ENCODE data around the gene SFMBT2. TPM values are rescaled to one million over a fixed set of nuclear protein-coding genes. Genes with fewer than 3 reads are reported as not detected.

The SFMBT2 gene
- total RNA-seq, 1 experiment from 2014 or later, result 1.8 TPM

GRCh38 chr10:7377614-7378248 lies 33.1 kb downstream of the SFMBT2 start:
- Histone ChIP-seq H3K4me3 (ENCODE audit: insufficient read depth, low read depth, low read length) (no peak overlapping the region), H3K27me3 (ENCODE audit: control insufficient read depth, insufficient read depth, low read length) (no peaks in the 10 kb centered on the region), H3K36me3 (replicated peaks; ENCODE audit: control insufficient read depth, insufficient read depth, low read length) (no peaks in the 10 kb centered on the region; the same call in 1 of the 2 replicates)
- DNase-seq, result no peak

- Histone ChIP-seq H3K36me3 (replicated peaks; ENCODE audit: control insufficient read depth, insufficient read depth, low read length) (no peaks in the 10 kb centered on the region; the same call in none of the 2 replicates), H3K4me3 (ENCODE audit: insufficient read depth, low read depth, low read length) (no peak overlapping the region), H3K27me3 (ENCODE audit: control insufficient read depth, insufficient read depth, low read length) (no peaks in the 10 kb centered on the region)
- DNase-seq, result no peak
Measured at GRCh38 chr10:7374795-7375194, 36.0 kb downstream of the SFMBT2 start.

- H3K36me3 ChIP-seq (replicated peaks; ENCODE audit: control insufficient read depth, insufficient read depth, low read length), result no peaks in the 10 kb centered on the region; the same call in none of the 2 replicates
- no peak overlapping the region for H3K4me3 ChIP-seq (ENCODE audit: insufficient read depth, low read depth, low read length)
- no peak for DNase-seq
- no peaks in the 10 kb centered on the region for H3K27me3 ChIP-seq (ENCODE audit: control insufficient read depth, insufficient read depth, low read length)
Measured at GRCh38 chr10:7373039-7373438, 37.8 kb downstream of the SFMBT2 start.

GRCh38 chr10:7372504-7372903 lies 38.3 kb downstream of the SFMBT2 start:
- Histone ChIP-seq H3K36me3 (replicated peaks; ENCODE audit: control insufficient read depth, insufficient read depth, low read length) (no peaks in the 10 kb centered on the region; the same call in none of the 2 replicates), H3K4me3 (ENCODE audit: insufficient read depth, low read depth, low read length) (no peak overlapping the region), H3K27me3 (ENCODE audit: control insufficient read depth, insufficient read depth, low read length) (no peaks in the 10 kb centered on the region)
- no peak for DNase-seq

GRCh38 chr10:7370511-7370910 lies 40.3 kb downstream of the SFMBT2 start:
- Histone ChIP-seq H3K4me3 (ENCODE audit: insufficient read depth, low read depth, low read length) (no peak overlapping the region), H3K27me3 (ENCODE audit: control insufficient read depth, insufficient read depth, low read length) (no peaks in the 10 kb centered on the region), H3K36me3 (replicated peaks; ENCODE audit: control insufficient read depth, insufficient read depth, low read length) (no peaks in the 10 kb centered on the region; the same call in none of the 2 replicates)
- DNase-seq, result no peak

DNA sequence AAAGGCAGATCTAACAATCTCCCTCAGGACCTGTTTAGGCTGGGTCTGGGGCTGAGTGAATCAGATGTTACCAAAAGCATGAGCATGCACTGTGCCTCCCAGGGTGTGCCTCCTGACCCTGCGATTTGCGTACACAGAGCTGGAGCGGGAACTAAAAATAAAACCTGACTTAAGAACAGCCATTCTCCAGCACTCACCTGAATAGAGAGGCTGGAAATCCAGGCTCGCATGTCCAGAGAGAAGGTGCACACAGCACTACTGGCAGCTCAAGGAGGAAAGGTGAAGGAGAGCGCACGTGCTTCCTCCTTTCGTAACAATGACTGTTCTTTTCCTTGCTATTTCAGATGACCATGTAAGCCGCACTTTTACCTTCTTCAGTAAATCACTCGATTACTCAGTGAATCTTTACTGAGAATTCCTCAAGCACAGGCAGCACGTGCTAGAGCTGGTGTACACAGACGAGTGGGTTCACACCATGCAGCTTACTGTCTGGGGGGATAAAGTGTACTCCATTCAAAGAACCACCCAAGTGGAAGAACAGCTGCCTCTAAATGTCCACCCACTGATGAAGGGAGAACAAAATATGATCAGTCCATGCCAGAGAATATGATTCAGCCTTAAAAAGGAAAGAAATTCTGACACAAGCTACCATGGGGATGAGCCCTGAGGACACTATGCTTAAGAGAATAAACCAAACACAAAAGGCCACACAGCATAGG lies 45.6 kb downstream of the SFMBT2 start:
- Histone ChIP-seq H3K27me3 (ENCODE audit: control insufficient read depth, insufficient read depth, low read length) (no peaks in the 10 kb centered on the region), H3K4me3 (ENCODE audit: insufficient read depth, low read depth, low read length) (no peak overlapping the region), H3K36me3 (replicated peaks; ENCODE audit: control insufficient read depth, insufficient read depth, low read length) (no peaks in the 10 kb centered on the region; the same call in 1 of the 2 replicates)
- no peak for DNase-seq

DNA sequence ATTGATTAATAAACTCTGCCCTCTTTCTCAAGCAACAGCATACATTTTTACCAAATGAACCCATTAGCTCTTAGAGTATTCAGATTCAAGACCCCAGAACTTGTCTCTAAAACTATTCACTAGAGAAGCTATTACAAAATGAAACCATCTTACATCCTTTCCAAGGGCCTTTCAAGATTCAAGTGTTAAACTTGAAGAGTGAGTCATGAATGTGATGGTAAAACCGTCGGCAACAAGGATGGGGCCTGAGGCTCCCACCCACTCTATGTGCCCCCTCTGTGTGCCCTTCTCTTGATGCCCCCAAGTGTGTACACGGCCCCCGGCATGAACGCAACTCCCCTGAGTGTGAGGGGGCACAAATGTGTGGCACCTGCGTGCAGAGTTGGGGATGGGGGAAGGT lies 46.4 kb downstream of the SFMBT2 start:
- DNase-seq, result no peak
- H3K36me3 ChIP-seq (replicated peaks; ENCODE audit: control insufficient read depth, insufficient read depth, low read length), result no peaks in the 10 kb centered on the region; the same call in 1 of the 2 replicates
- no peak overlapping the region for H3K4me3 ChIP-seq (ENCODE audit: insufficient read depth, low read depth, low read length)
- H3K27me3 ChIP-seq (ENCODE audit: control insufficient read depth, insufficient read depth, low read length), result no peaks in the 10 kb centered on the region

DNA sequence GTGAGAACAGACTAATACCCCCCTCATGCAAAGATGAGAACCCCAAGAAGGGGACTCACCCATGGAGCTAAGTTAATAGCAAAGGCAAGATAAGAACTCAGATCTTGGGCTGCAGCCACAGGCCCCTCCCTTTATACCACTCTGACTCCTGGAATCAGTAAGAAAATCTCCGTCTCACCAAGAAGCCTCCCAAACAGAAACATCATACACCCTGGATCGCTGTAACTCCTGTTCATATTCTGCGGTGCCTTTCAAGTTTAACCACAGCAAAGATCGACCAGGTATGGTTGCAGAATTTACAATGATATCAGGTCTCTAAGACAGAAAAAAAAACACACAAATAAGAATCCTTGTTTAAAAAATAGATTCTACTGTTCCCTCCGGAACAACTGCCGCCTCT lies 47.1 kb downstream of the SFMBT2 start:
- no peaks in the 10 kb centered on the region; the same call in 1 of the 2 replicates for H3K36me3 ChIP-seq (replicated peaks; ENCODE audit: control insufficient read depth, insufficient read depth, low read length)
- H3K4me3 ChIP-seq (ENCODE audit: insufficient read depth, low read depth, low read length), result no peak overlapping the region
- no peaks in the 10 kb centered on the region for H3K27me3 ChIP-seq (ENCODE audit: control insufficient read depth, insufficient read depth, low read length)
- DNase-seq, result no peak

GRCh38 chr10:7362471-7362870 lies 48.4 kb downstream of the SFMBT2 start:
- Histone ChIP-seq H3K4me3 (ENCODE audit: insufficient read depth, low read depth, low read length) (no peak overlapping the region), H3K36me3 (replicated peaks; ENCODE audit: control insufficient read depth, insufficient read depth, low read length) (no peaks in the 10 kb centered on the region; the same call in 1 of the 2 replicates), H3K27me3 (ENCODE audit: control insufficient read depth, insufficient read depth, low read length) (no peaks in the 10 kb centered on the region)
- no peak for DNase-seq

DNA sequence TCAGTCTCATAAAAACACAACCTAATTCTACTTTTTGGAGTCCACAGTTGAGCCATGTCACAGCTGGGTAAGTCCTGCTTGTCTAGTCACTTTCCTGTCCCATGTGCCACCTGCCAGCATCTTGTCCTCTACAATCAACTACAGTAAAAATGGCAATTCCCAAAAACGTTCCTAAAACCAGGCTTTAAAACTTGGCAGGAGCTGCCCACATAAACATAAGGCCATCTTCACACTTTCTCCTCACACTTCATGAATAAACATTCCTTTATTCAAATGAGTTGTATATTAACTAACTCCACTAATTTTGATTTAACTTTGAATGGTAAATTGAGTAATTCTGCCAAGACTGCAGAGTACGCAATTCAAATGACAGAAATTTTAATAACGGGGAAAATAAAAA lies 49.5 kb downstream of the SFMBT2 start:
- DNase-seq, result no peak
- Histone ChIP-seq H3K36me3 (replicated peaks; ENCODE audit: control insufficient read depth, insufficient read depth, low read length) (no peaks in the 10 kb centered on the region; the same call in 1 of the 2 replicates), H3K27me3 (ENCODE audit: control insufficient read depth, insufficient read depth, low read length) (no peaks in the 10 kb centered on the region), H3K4me3 (ENCODE audit: insufficient read depth, low read depth, low read length) (no peak overlapping the region)

GRCh38 chr10:7359954-7360353 lies 50.9 kb downstream of the SFMBT2 start:
- H3K27me3 ChIP-seq (ENCODE audit: control insufficient read depth, insufficient read depth, low read length), result no peaks in the 10 kb centered on the region
- DNase-seq, result no peak
- H3K4me3 ChIP-seq (ENCODE audit: insufficient read depth, low read depth, low read length), result no peak overlapping the region
- no peaks in the 10 kb centered on the region for H3K36me3 ChIP-seq (replicated peaks; ENCODE audit: control insufficient read depth, insufficient read depth, low read length)

GRCh38 chr10:7359356-7359755 lies 51.5 kb downstream of the SFMBT2 start:
- no peak for DNase-seq
- H3K4me3 ChIP-seq (ENCODE audit: insufficient read depth, low read depth, low read length), result no peak overlapping the region
- H3K27me3 ChIP-seq (ENCODE audit: control insufficient read depth, insufficient read depth, low read length), result no peaks in the 10 kb centered on the region
- H3K36me3 ChIP-seq (replicated peaks; ENCODE audit: control insufficient read depth, insufficient read depth, low read length), result no peaks in the 10 kb centered on the region

DNA sequence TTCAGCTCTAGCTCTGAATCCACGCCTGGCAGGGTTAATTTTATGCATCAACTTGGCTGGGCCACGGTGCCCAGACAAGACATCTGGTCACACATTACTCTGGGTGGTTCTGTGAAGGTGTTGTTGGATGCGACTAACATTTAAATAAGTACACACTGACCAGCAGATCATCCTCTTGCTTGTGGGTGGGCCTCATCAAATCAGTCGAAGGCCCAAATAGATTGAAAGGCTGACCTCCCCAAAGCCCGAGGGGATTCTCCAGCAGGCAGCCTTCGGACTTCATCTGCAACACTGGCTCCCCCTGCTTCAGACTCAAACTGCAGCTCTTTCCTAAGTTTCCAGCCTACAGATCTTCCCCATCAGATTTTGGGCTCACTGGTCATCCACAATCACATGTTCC lies 53.6 kb downstream of the SFMBT2 start:
- Histone ChIP-seq H3K27me3 (ENCODE audit: control insufficient read depth, insufficient read depth, low read length) (no peaks in the 10 kb centered on the region), H3K4me3 (ENCODE audit: insufficient read depth, low read depth, low read length) (no peak overlapping the region), H3K36me3 (replicated peaks; ENCODE audit: control insufficient read depth, insufficient read depth, low read length) (no peaks in the 10 kb centered on the region)
- no peak for DNase-seq

GRCh38 chr10:7354330-7355047 lies 56.3 kb downstream of the SFMBT2 start:
- H3K27me3 ChIP-seq (ENCODE audit: control insufficient read depth, insufficient read depth, low read length), result no peaks in the 10 kb centered on the region
- H3K4me3 ChIP-seq (ENCODE audit: insufficient read depth, low read depth, low read length), result no peak overlapping the region
- no peaks in the 10 kb centered on the region for H3K36me3 ChIP-seq (replicated peaks; ENCODE audit: control insufficient read depth, insufficient read depth, low read length)
- DNase-seq, result no peak

DNA sequence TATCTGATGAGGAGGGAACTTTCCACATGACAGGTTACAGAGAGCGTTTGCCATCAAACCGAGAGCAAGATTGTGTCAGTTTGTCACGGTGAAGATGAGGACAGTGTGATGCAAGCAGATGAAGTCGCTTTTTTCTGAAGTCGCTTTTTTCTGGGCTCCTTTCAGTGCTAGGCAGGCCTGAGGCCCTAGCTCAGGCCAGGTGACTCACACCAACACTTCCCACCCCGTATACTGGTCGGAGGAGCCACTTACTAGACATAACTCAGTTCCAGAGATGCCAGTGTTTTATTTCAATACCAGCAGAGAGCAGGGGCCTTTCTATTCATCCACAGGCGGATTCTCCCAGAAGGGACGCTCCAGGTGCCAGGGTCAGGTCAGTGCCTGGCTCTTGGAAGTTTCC lies 58.9 kb downstream of the SFMBT2 start:
- Histone ChIP-seq H3K27me3 (ENCODE audit: control insufficient read depth, insufficient read depth, low read length) (no peaks in the 10 kb centered on the region), H3K36me3 (replicated peaks; ENCODE audit: control insufficient read depth, insufficient read depth, low read length) (no peaks in the 10 kb centered on the region), H3K4me3 (ENCODE audit: insufficient read depth, low read depth, low read length) (no peak overlapping the region)
- DNase-seq, result no peak

All from H7 (cell line).